GM12878 (cell line): Measurements from ENCODE around the gene STAB2. TPM values are rescaled to one million over a fixed set of nuclear protein-coding genes. Genes with fewer than 3 reads are reported as not detected.

Experiments
- ATAC-seq: fragments of 200-7000 bp; cut with Tn5 transposase; 3 replicates; pipeline ENCODE4 v1.9.1; 2020; ENCODE audit warnings: mild to moderate bottlenecking, moderate library complexity
- BruUV-seq: library from RNA; stranded (reverse); fragments of 400-500 nt; replicated peaks from 2 replicates; lab custom pipeline; 2021; lab: Mats Ljungman, UMichigan
- CTCF ChIA-PET: fragments of 300-600 bp; sonication (Branson Sonifier 250); formaldehyde crosslinking; extraction: SDS; loops from one replicate; lab custom pipeline; 2021; ENCODE audit warnings: inconsistent platforms; lab: Yijun Ruan, JAX
- POLR2A ChIA-PET: fragments of 350-600 bp; formaldehyde crosslinking; extraction: SDS; loops from one replicate; lab custom pipeline; 2021; ENCODE audit warnings: inconsistent platforms; lab: Charles Lee
- RAD21 ChIA-PET: fragments of 300-600 bp; sonication (Branson Sonifier 250); formaldehyde crosslinking; loops from one replicate; lab custom pipeline; 2023; ENCODE audit warnings: antibody characterized with exemption; ENCODE audit not compliant: unreplicated experiment; lab: Charles Lee
- SMC1A ChIA-PET: fragments of 300-600 bp; sonication (Branson Sonifier 250); formaldehyde crosslinking; loops from one replicate; lab custom pipeline; 2023; ENCODE audit not compliant: unreplicated experiment, uncharacterized antibody; lab: Charles Lee
- DNase-seq: peaks from one replicate; pipeline ENCODE4 v3.0.0-alpha.2; 2011; ENCODE audit warnings: low read depth, low spot score
- FAIRE-seq: peaks from 3 replicates; lab custom pipeline; 2011; peaks lifted over from hg19 to GRCh38; lab: Jason Lieb, UNC
- H2AFZ ChIP-seq: 2 replicates; pipeline ENCODE4 v1.6.0; 2011; ENCODE audit warnings: low read depth, low read length, control low read depth; ENCODE audit not compliant: control insufficient read depth
- H3K27ac ChIP-seq: 2 replicates; pipeline ENCODE4 v1.5.1; 2011; ENCODE audit warnings: control low read depth; ENCODE audit not compliant: control insufficient read depth, insufficient read depth
- H3K27me3 ChIP-seq, 2 experiments: replicated peaks in 1 of 2; 2 replicates each; pipeline versions ENCODE4 v1.6.0 to v1.6.1; 2011; ENCODE audit warnings: low read length in 1 of 2; ENCODE audit not compliant: control insufficient read depth in 2 of 2, insufficient read depth in 2 of 2
- H3K36me3 ChIP-seq, 2 experiments: 2 replicates each; pipeline ENCODE4 v1.5.1; 2011; ENCODE audit warnings: low read length in 1 of 2; ENCODE audit not compliant: control insufficient read depth in 2 of 2, insufficient read depth in 2 of 2
- H3K4me1 ChIP-seq: 2 replicates; pipeline ENCODE4 v1.6.1; 2011; ENCODE audit warnings: mild to moderate bottlenecking, low read length, moderate library complexity, mixed read lengths; ENCODE audit not compliant: control insufficient read depth, insufficient read depth
- H3K4me2 ChIP-seq: 2 replicates; pipeline ENCODE4 v1.6.0; 2011; ENCODE audit warnings: control low read depth; ENCODE audit not compliant: control insufficient read depth, insufficient read depth
- H3K4me3 ChIP-seq: fragments of 200-600 bp; sonication (generic); 2 replicates; pipeline ENCODE4 v1.5.1; 2016
- H3K79me2 ChIP-seq: 2 replicates; pipeline ENCODE4 v1.6.0; 2011; ENCODE audit warnings: low read length; ENCODE audit not compliant: control insufficient read depth, insufficient read depth
- H3K9ac ChIP-seq: 2 replicates; pipeline ENCODE4 v1.8.0; 2011; ENCODE audit warnings: low read length, control low read depth, mixed read lengths; ENCODE audit not compliant: control insufficient read depth, insufficient read depth
- H3K9me3 ChIP-seq: replicated peaks from 3 replicates; pipeline ENCODE4 v1.5.1; 2011; ENCODE audit warnings: mild to moderate bottlenecking, low read length; ENCODE audit not compliant: control insufficient read depth, insufficient read depth
- H4K20me1 ChIP-seq: 2 replicates; pipeline ENCODE4 v1.6.0; 2011; ENCODE audit not compliant: control insufficient read depth, insufficient read depth
- ATF3 ChIP-seq: IDR thresholded peaks from 2 replicates; pipeline ENCODE4 v1.6.1; 2011; ENCODE audit warnings: low read depth, mild to moderate bottlenecking, low read length, moderate library complexity, borderline replicate concordance; ENCODE audit errors: extremely low read depth
- BACH1 ChIP-seq: fragments of 450-650 bp; IDR thresholded peaks from 2 replicates; pipeline ENCODE4 v1.6.1; 2017; ENCODE audit warnings: mild to moderate bottlenecking, borderline replicate concordance
- EZH2 ChIP-seq: IDR thresholded peaks from 2 replicates; pipeline ENCODE4 v1.6.1; 2012; ENCODE audit warnings: low read depth, mild to moderate bottlenecking, control low read depth, inconsistent platforms, low read length, borderline replicate concordance; ENCODE audit not compliant: control insufficient read depth
- HSF1 ChIP-seq: fragments of 150-350 bp; IDR thresholded peaks from 2 replicates; pipeline ENCODE4 v1.6.1; 2014; ENCODE audit warnings: mild to moderate bottlenecking, low read depth, low read length
- PAX8 ChIP-seq: fragments of 450-650 bp; IDR thresholded peaks from 2 replicates; pipeline ENCODE4 v1.6.1; 2017; ENCODE audit warnings: mild to moderate bottlenecking, moderate library complexity
- PBX3 ChIP-seq: IDR thresholded peaks from 2 replicates; pipeline ENCODE4 v1.6.1; 2011; ENCODE audit warnings: mild to moderate bottlenecking, low read depth, low read length, moderate library complexity; ENCODE audit not compliant: insufficient replicate concordance
- POLR2AphosphoS5 ChIP-seq: IDR thresholded peaks from 2 replicates; pipeline ENCODE4 v1.6.1; 2011; ENCODE audit warnings: mild to moderate bottlenecking, low read length, inconsistent platforms
- RB1 ChIP-seq: fragments of 450-650 bp; formaldehyde crosslinking; IDR thresholded peaks from 2 replicates; pipeline ENCODE4 v1.6.1; 2017; ENCODE audit warnings: mild to moderate bottlenecking, borderline replicate concordance
- RELB ChIP-seq: fragments of 450-650 bp; IDR thresholded peaks from 2 replicates; pipeline ENCODE4 v1.6.1; 2017; ENCODE audit warnings: low read depth, mild to moderate bottlenecking, moderate library complexity
- SMC3 ChIP-seq: IDR thresholded peaks from 2 replicates; pipeline ENCODE4 v1.6.1; 2011; ENCODE audit warnings: low read length, improper control_type of control experiment, borderline replicate concordance
- WGBS: methylation state at CpG from one replicate; pipeline ENCODE4 v1.1.6; 2016; ENCODE audit warnings: low lambda C conversion rate; ENCODE audit not compliant: insufficient replicate concordance, insufficient coverage; ENCODE audit errors: missing lambda C conversion rate; 5-methylcytosine and 5-hydroxymethylcytosine counted together
- in situ Hi-C: fragments of 300-500 bp; cut with MboI; formaldehyde crosslinking; loops from 9 replicates; pipeline ENCODE4 v1.14.3; 2018; ENCODE audit warnings: mixed read lengths
- intact Hi-C: fragments of 100-400 bp; cut with micrococcal nuclease; formaldehyde crosslinking; loops from one replicate; pipeline ENCODE4 v1.14.2; 2022; ENCODE audit not compliant: unreplicated experiment
- polyA plus RNA-seq, 11 experiments: library from polyadenylated mRNA; depleted of rRNA in 4 of 11; unstranded in 6 of 11; stranded (reverse) in 5 of 11; fragments of >200 nt; fragmentation: Nextera tagmentation in 4 of 11; fragmentation: Illumina TruSeq in 1 of 11; extraction: Ambion mirVana in 4 of 11; extraction: Trizol in 1 of 11; gene quantifications; 1 replicate in 1 of 11; 2 replicates in 10 of 11; pipeline versions ENCODE4 v1.2.1 to v1.2.3, GENCODE V29; 2011 to 2016; ENCODE audit warnings: inconsistent platforms in 2 of 11, missing spikeins in 2 of 11, low read depth in 1 of 11
- total RNA-seq, 4 experiments: library from RNA; depleted of rRNA in 3 of 4; stranded (reverse); fragments of >200 nt in 3 of 4; fragmentation: Illumina TruSeq in 1 of 4; extraction: Trizol in 1 of 4; gene quantifications; 2 replicates each; pipeline versions ENCODE4 v1.2.1 to v1.2.3, GENCODE V29; 2013 to 2021
- TF ChIP-seq, protein P1 (sequence below): fragments of 450-650 bp; conservative IDR thresholded peaks from 2 replicates; pipeline ENCODE4 v1.6.1; 2017; ENCODE audit warnings: mild to moderate bottlenecking, moderate library complexity
- TF ChIP-seq, protein P2 (sequence below): fragments of 450-650 bp; IDR thresholded peaks from 2 replicates; pipeline ENCODE4 v1.6.1; 2018; ENCODE audit warnings: borderline replicate concordance, mild to moderate bottlenecking; ENCODE audit not compliant: partially characterized antibody

The STAB2 gene
- total and polyA plus RNA-seq, 10 of the 15 experiments (the other 5 are each of a cell fraction or from before 2014, with no cell fraction given) = 0.37 TPM; not detected in 9

- H3K4me2 ChIP-seq = no peak overlapping the region
- H3K9me3 ChIP-seq = no peaks in the 10 kb centered on the region
- H4K20me1 ChIP-seq = no peaks in the 10 kb centered on the region
- DNase-seq = no peak
- no peak overlapping the region for H3K27ac ChIP-seq
- SMC1A ChIA-PET = no interaction called here
- intact Hi-C loops = no loop called here
- RAD21 ChIA-PET = no interaction called here
- no TSS peak for BruUV-seq
- no peaks in the 10 kb centered on the region for H3K36me3 ChIP-seq
- H2AFZ ChIP-seq = no peak overlapping the region
- in situ Hi-C loops = no loop called here
- H3K4me1 ChIP-seq = no peaks in the 10 kb centered on the region
- no peak overlapping the region for H3K9ac ChIP-seq
- CTCF ChIA-PET = interaction anchor here (2.2 kb wide), 1 partner anchor 32 kb away, joined by 8 read pairs; no protein-coding TSS in a partner anchor
- H3K27me3 ChIP-seq = no peaks in the 10 kb centered on the region
- no peaks in the 10 kb centered on the region for H3K79me2 ChIP-seq
- WGBS = 66% methylated on average over 10 of the region's 10 CpGs
- POLR2A ChIA-PET = no interaction called here
- no peak for ATAC-seq
- FAIRE-seq = no peak
- no peak overlapping the region for H3K4me3 ChIP-seq
- TF ChIP-seq SMC3 = no peak
- no peak for TF ChIP-seq PBX3
- TF ChIP-seq PAX8 = no peak
- TF ChIP-seq, protein P1, sequence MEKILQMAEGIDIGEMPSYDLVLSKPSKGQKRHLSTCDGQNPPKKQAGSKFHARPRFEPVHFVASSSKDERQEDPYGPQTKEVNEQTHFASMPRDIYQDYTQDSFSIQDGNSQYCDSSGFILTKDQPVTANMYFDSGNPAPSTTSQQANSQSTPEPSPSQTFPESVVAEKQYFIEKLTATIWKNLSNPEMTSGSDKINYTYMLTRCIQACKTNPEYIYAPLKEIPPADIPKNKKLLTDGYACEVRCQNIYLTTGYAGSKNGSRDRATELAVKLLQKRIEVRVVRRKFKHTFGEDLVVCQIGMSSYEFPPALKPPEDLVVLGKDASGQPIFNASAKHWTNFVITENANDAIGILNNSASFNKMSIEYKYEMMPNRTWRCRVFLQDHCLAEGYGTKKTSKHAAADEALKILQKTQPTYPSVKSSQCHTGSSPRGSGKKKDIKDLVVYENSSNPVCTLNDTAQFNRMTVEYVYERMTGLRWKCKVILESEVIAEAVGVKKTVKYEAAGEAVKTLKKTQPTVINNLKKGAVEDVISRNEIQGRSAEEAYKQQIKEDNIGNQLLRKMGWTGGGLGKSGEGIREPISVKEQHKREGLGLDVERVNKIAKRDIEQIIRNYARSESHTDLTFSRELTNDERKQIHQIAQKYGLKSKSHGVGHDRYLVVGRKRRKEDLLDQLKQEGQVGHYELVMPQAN = no peak
- no peak for TF ChIP-seq HSF1
- TF ChIP-seq ATF3 = no peak
- TF ChIP-seq RELB = no peak
- TF ChIP-seq BACH1 = no peak
- TF ChIP-seq EZH2 = no peak
- TF ChIP-seq, protein P2, sequence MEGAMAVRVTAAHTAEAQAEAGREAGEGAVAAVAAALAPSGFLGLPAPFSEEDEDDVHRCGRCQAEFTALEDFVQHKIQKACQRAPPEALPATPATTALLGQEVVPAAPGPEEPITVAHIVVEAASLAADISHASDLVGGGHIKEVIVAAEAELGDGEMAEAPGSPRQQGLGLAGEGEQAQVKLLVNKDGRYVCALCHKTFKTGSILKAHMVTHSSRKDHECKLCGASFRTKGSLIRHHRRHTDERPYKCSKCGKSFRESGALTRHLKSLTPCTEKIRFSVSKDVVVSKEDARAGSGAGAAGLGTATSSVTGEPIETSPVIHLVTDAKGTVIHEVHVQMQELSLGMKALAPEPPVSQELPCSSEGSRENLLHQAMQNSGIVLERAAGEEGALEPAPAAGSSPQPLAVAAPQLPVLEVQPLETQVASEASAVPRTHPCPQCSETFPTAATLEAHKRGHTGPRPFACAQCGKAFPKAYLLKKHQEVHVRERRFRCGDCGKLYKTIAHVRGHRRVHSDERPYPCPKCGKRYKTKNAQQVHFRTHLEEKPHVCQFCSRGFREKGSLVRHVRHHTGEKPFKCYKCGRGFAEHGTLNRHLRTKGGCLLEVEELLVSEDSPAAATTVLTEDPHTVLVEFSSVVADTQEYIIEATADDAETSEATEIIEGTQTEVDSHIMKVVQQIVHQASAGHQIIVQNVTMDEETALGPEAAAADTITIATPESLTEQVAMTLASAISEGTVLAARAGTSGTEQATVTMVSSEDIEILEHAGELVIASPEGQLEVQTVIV = no peak
- TF ChIP-seq POLR2AphosphoS5 = no peak
- TF ChIP-seq RB1 = no peak
Observed at GRCh38 chr12:103600967-103601728, 14.1 kb downstream of the STAB2 start.
